Lung (tissue), 12 donors: ENCODE data around the gene CHP2. TPM values are rescaled to one million over a fixed set of nuclear protein-coding genes. Genes with fewer than 3 reads are reported as not detected.

ENCODE experiments used
- ATAC-seq: fragments of 200-7000 bp; cut with Tn5 transposase; one replicate; pipeline ENCODE4 v1.9.1; 2020; ENCODE audit warnings: moderate number of reproducible peaks; ENCODE audit not compliant: insufficient read depth, low FRiP score
- DNase-seq, 3 donors: peaks; one replicate each; pipeline ENCODE4 v3.0.0-alpha.2; 2013 to 2017
- H3K27ac ChIP-seq, 2 donors: one replicate each; pipeline ENCODE4 v1.5.1; 2013; ENCODE audit warnings: mild to moderate bottlenecking in 2 of 2, moderate library complexity in 2 of 2, control low read depth in 1 of 2, inconsistent platforms in 1 of 2, low read depth in 1 of 2, low read length in 1 of 2
- H3K27me3 ChIP-seq, 3 donors: one replicate each; pipeline ENCODE4 v1.5.1; 2013; ENCODE audit warnings: low read length in 2 of 3; ENCODE audit not compliant: control insufficient read depth in 3 of 3, insufficient read depth in 3 of 3
- H3K36me3 ChIP-seq, 4 donors: one replicate each; pipeline ENCODE4 v1.5.1; 2013; ENCODE audit warnings: low read length in 4 of 4, mild to moderate bottlenecking in 1 of 4, moderate library complexity in 1 of 4; ENCODE audit not compliant: control insufficient read depth in 4 of 4, insufficient read depth in 4 of 4
- H3K4me1 ChIP-seq, 5 donors: one replicate each; pipeline ENCODE4 v1.5.1; 2013; ENCODE audit warnings: low read length in 5 of 5, mild to moderate bottlenecking in 2 of 5, moderate library complexity in 1 of 5; ENCODE audit not compliant: control insufficient read depth in 5 of 5, insufficient read depth in 5 of 5
- H3K4me3 ChIP-seq: one replicate; pipeline ENCODE4 v1.5.1; 2013; ENCODE audit warnings: mild to moderate bottlenecking, control low read depth, moderate library complexity
- H3K9ac ChIP-seq, 2 donors: one replicate each; pipeline ENCODE4 v1.5.1; 2013; ENCODE audit warnings: low read length in 2 of 2, control low read depth in 1 of 2; ENCODE audit not compliant: insufficient read depth in 1 of 2
- H3K9me3 ChIP-seq, 4 donors: one replicate each; pipeline ENCODE4 v1.5.1; 2013; ENCODE audit warnings: low read length in 3 of 4, mild to moderate bottlenecking in 1 of 4, moderate library complexity in 1 of 4; ENCODE audit not compliant: control insufficient read depth in 4 of 4, insufficient read depth in 3 of 4
- CTCF ChIP-seq: IDR thresholded peaks from 2 replicates; pipeline ENCODE4 v1.5.1; 2012; ENCODE audit warnings: mild to moderate bottlenecking; ENCODE audit errors: control extremely low read depth, extremely low read depth
- WGBS, 2 donors: extraction: QIAGEN DNeasy Blood & Tissue Kit; methylation state at CpG; one replicate each; pipeline ENCODE4 v1.1.7; 2013; 5-methylcytosine and 5-hydroxymethylcytosine counted together
- polyA plus RNA-seq, 2 donors: library from polyadenylated mRNA; stranded (reverse); fragments of 200-250 nt; gene quantifications; one replicate each; pipeline ENCODE4 v1.2.1, GENCODE V29; 2013
- total RNA-seq, 2 donors: library from RNA; depleted of rRNA in 1 of 2; stranded (reverse); fragments of >200 nt in 1 of 2; gene quantifications; one replicate each; pipeline ENCODE4 v1.2.1, GENCODE V29; 2014 to 2021
- donor health status: control.
- donor health status: control.
- donor health status: Bipolar disorder and iron deficiency.
- donor health status: healthy.
- donor health status: DM: yes; HTN: yes; CAD: no.

Gene CHP2
- total and polyA plus RNA-seq, 4 donors = 0.06 to 2.0 (median 0.06) TPM; not detected in 1

- Histone ChIP-seq H3K27ac (no peak overlapping the region), H3K36me3 (no peaks in the 10 kb centered on the region), H3K4me3 (no peak overlapping the region), H3K9ac (no peak overlapping the region), H3K9me3 (peaks cover 0 to 22% (median 4%) of the 10 kb centered on the region in 4 donors), H3K27me3 (peaks cover 0 to 20% (median 19%) of the 10 kb centered on the region in 3 donors), H3K4me1 (peaks cover 0 to 4% (median 0%) of the 10 kb centered on the region in 5 donors)
- ATAC-seq = no peak
- TF ChIP-seq CTCF = no peak
- no peak for DNase-seq
These were observed 45.3 kb upstream of the CHP2 start for GRCh38 chr16:23709536-23709935.

- H3K27ac ChIP-seq = no peak overlapping the region
- H3K36me3 ChIP-seq = no peaks in the 10 kb centered on the region
These were observed 44.8 kb upstream of the CHP2 start for GRCh38 chr16:23710008-23710407.

GRCh38 chr16:23710504-23710903 is 44.3 kb upstream of the CHP2 start:
- Histone ChIP-seq H3K9ac (no peak overlapping the region), H3K27me3 (peaks cover 0 to 23% (median 21%) of the 10 kb centered on the region in 3 donors), H3K4me3 (no peak overlapping the region), H3K27ac (no peak overlapping the region), H3K9me3 (peaks cover 0 to 22% (median 4%) of the 10 kb centered on the region in 4 donors), H3K4me1 (peaks cover 0 to 4% (median 0%) of the 10 kb centered on the region in 5 donors), H3K36me3 (no peaks in the 10 kb centered on the region)
- no peak for TF ChIP-seq CTCF
- ATAC-seq (no peak), DNase-seq (no peak)
- 93 to 99% methylated on average over 3 of the region's 3 CpGs for WGBS, 2 donors

More at GRCh38 chr16:23710008-23710407, 44.8 kb upstream of the CHP2 start:
- WGBS, 2 donors = 80 to 83% methylated on average over 2 of the region's 2 CpGs
- H3K27me3 ChIP-seq = peaks cover 0 to 22% (median 21%) of the 10 kb centered on the region in 3 donors
- H3K9me3 ChIP-seq = peaks cover 0 to 22% (median 4%) of the 10 kb centered on the region in 4 donors
- H3K4me1 ChIP-seq = peaks cover 0 to 4% (median 0%) of the 10 kb centered on the region in 5 donors
- no peak overlapping the region for H3K4me3 ChIP-seq
- ATAC-seq (no peak), DNase-seq (no peak)
- TF ChIP-seq CTCF = no peak
- H3K9ac ChIP-seq = no peak overlapping the region

GRCh38 chr16:23711785-23712184 is 43.0 kb upstream of the CHP2 start:
- WGBS, 2 donors = 56 to 67% methylated on average over 4 of the region's 4 CpGs
- peaks cover 0 to 25% (median 21%) of the 10 kb centered on the region in 3 donors for H3K27me3 ChIP-seq
- no peak overlapping the region for H3K27ac ChIP-seq

More at GRCh38 chr16:23711785-23712184, 43.0 kb upstream of the CHP2 start:
- Histone ChIP-seq H3K4me3 (no peak overlapping the region), H3K4me1 (peaks cover 0 to 4% (median 0%) of the 10 kb centered on the region in 5 donors), H3K9ac (no peak overlapping the region), H3K9me3 (peaks cover 0 to 22% (median 4%) of the 10 kb centered on the region in 4 donors), H3K36me3 (no peaks in the 10 kb centered on the region)
- no peak for TF ChIP-seq CTCF
- no peak for ATAC-seq
- DNase-seq = no peak
